ENCODE results near the gene ASXL1. TPM values are rescaled to one million over a fixed set of nuclear protein-coding genes. Genes with fewer than 3 reads are reported as not detected.
A peak's percentile ranks its signal among the peaks of the same experiment; 100 is the strongest.
"Not testable (repeated sequence)": the region's sequence is repeated elsewhere in the genome, so short reads cannot be mapped to it uniquely, and the experiment has no call there.

The ASXL1 gene
- polyA plus RNA-seq, 1 donor, result 42.1 TPM

DNA sequence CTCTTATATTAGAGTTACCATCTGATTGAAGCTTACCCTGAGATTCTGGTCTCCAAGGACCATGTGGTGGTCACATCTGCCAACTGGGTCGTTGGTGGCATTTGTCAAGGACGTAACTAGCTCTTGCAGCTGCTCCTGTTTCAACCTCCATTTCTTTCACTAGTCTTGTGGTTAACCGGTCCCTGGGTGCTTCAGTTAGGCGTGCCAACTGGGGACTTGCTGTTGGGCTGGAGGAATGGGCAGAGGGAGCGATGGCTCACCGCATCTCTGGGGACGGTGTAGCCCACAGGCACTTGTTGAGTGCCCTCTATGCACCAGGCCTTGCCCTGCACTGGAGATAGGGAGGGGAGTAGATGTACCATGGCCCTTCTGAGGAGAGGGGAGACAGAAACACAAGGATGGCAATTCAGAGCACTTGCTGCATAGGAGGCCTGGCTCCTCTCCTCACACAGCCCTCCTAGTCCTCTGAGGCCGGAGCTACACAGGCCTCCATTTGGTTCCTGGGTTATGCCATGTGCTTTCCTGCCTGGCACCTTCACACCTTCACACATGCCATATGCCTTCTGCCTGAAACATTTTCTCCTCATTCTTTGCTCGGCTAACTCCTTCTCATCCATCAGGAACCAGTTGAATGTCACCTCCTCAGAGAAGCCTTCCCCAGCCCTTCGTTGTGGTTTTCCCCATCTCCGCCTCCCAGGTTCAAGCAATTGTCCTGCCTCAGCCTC, 20.0 kb upstream of the ASXL1 start:
- DNase-seq, result no peak

DNA sequence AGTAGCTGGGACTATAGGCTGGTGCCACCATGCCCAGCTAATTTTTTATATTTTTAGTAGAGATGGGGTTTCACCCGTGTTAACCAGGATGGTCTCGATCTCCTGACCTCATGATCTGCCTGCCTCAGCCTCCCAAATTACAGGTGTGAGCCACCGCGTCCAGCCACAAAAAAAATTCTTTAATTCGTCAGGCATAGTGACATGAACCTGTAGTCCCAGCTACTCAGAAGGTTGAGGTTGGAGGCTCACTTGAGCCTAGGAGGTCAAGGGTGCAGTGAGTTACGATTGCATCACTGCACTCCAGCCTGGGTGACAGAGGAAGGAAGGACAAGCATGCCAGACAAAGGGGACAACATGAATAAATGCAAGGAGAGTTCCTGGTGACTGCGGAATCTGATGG, 19.5 kb upstream of the ASXL1 start:
- no peak for DNase-seq

DNA sequence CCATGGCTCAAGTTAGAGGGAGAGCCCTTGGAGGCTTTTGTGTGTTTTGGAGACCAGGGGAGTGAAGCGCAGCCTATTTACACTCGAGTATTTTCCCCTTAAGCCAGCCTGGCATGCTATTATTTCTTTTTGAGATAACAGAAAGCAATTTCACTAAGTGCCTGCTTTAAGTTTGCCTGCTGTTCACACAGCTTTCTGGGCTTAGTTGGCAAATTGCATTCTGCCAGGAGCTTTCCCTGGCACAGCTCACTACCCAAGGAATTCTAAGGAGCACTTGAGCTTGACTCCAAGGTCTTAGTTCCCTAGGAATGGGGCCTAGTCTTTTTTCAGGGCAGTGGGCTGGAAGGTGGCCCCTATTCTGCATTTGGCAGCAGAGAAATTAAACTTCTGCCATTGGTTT, 19.0 kb upstream of the ASXL1 start:
- no peak for DNase-seq

DNA sequence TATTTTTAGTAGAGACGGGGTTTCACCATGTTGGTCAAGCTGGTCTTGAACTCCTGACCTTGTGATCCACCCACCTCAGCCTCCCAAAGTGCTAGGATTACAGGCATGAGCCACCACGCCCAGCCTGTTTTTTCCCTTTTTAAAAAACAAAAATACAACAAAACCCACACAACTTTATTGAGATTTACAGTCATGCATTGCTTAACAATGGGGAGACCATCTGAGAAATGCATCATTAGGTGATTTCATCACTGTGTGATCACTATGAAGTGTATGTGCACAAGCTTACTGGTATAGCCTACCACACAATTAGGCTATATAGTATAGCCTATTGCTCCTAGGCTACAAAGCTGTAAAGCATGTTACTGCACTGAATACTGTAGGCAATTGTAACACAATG, 17.1 kb upstream of the ASXL1 start:
- not testable (repeated sequence) for DNase-seq

DNA sequence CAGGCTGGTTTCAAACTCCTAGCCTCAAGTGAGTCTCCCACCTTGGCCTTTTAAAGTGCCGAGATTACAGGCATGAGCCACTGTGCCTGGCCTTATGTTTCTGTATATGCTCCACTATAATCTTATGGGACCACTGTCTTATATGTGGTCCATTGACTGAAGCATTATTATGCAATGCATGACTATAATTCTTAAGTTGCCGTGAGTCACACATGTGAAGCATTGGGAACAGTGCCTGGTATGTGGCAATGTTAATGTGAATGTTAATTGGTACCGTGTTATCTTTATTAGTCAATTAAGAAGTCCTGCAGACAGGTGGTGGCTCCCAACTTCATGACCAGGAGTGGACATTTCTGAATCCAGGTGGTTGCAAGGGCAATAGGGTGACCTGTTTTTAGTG, 14.7 kb upstream of the ASXL1 start:
- DNase-seq, result no peak

DNA sequence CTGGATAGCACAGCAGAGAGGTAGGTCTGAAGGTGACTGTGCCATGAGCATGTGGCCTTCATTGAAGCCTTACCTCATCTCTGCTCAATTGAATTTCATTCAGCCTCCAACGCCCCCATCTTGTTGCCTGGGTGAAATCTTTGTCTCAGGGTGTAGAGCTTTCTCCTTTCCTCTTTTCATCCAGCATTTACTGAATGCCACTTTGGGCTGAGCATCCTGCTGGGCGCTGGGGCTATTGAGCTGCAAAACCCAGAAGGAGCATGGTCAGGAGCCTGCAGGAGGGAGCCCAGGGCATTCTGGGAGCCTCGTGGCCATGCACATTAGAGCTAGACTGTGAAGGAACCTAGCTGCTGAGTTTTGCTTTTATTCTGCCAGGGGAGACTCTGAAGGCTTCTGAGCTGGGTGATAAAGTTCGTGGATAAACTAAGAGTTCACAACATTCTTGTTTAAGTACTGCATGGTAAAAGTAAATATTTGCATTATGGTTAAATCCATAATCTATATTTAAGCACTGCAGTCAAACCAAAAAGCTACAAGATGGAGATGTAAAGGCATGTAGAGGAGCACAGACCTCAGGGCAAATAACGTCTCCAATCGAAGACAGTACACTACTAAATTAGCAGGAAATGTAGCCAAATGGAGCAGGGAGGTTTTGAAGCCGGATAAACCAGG, 13.2 kb upstream of the ASXL1 start:
- no peak for DNase-seq

DNA sequence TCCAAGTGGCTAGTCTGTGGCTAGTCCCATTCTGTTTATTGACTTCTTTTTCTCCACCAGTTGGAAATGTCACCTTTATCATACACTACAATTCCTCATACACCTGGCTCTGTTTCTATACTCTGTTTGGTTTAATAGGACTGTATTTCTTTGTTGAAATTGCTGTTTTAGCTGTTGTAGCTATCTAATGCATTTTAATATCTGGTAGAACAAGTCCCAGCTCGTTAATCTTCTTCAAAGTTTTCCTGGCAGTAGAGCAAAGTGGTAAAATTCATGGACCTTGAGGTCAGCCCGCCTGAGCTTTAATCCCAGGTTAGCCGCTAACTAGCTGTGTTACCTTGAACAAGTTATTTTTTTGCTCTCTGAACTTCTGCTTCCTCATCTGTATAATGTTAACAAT, 9.9 kb upstream of the ASXL1 start:
- DNase-seq, result no peak

DNA sequence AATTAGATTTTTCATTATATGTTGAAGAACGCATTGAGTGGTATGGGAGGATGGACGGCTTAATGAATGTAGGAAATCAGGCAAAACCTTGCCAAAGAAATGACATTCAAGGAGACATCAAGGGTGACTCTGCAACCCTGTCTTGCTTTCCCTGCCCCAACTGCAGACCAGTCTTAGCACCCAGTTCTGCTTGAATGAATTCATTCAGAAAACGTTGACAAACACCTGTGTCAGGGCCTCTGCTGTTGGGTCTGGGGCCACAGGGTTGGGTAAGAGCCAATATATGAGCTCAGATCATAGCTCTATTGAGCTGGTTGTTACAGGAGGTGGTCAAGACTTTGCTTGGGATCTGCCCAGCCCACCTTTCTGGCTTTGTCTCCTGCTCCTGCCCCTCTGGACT, 7.7 kb upstream of the ASXL1 start:
- no peak for DNase-seq

DNA sequence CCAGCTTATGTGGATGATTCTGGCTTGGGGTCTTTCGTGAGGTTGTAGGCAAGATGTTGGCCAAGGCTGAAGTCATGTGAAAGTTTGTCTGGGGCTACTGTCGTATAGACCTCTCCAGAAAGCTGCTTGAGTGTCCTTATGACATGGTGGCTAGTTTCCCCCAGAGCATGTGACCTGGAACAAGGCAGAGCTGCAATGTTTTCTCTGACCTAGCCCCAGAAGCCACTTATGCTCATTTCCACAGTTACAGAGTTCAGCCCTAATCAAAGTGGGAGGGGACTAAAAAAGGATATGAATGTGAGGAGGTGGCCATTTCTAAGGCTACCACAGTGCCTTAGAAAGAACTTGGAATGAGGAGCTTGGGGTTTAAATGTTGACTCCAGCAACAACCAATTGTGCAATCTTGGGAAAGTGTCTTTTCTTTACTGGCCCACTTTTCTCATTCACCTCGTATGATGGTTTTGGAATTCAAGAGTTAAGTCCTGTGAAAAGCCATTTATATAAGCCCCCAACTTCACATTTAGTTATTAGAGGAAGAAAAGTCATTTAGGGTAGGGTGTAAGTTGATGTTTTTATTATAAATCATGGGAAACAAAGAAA, 5.9 kb upstream of the ASXL1 start:
- no peak for DNase-seq

DNA sequence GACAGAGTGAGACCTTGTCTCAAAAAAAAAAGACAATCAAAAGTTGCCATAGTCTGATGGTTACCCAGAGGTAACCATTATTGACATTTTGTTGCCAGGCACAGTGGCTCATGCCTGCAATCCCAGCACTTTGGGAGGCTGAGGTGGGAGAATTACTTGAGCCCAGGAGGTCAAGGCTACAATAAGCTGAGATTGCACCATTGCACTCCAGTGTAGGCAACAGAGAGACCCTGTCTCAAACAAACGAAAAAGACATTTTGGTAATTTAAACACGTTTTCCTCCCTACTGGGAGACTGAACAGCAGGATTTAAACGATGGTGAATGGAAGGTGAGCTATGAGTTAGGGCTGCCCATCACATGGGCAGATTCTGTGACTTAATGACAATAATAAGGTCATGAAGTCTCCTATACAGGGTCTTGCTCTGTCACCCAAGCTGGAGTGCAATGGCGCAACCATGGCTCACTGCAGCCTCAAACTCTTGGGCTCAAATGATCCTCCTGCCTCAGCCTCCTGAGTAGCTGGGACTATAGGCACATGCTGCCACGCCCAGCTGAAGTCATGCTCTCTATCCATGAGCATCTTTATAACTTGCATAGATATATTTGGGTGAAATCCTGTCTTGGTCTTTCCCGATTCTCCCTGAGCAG, 4.2 kb upstream of the ASXL1 start:
- no peak for DNase-seq

DNA sequence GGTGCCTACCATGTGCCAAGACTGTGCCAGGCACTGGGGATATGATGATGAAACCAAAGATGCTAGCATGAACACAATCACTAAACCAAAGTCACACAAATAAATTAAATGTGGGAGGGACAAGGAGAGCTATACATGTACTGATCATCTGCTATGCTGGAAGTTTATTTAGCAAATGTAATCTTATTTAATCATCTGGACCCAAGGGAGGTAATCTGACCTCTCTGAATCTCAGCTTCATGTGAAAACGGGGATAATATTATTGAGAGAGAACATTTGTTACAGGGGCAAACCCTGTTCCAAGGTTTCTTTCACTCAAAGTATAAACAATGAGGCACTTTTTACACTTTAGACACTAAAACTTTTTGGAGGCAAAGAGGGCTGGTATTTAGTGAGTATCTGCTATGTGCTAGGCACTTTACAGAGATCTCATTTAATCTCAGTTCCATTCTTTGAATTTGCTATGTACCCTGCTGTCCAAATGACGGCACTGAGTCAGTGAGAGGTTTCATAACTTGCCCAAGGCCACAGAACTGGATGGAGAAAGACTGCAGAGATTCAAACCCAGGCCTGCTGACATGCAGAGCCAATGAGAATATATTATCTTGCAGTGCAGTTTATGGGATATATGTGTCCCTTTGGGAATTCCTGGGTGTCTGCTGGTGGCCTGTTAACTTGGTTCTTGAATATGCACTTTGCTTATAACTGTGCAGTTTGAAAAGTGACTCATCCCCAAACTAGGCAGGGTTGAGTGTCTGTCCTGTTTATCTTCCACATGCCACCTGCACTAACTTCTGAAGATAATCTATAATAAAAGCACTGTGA, 3.3 kb upstream of the ASXL1 start:
- DNase-seq, result no peak

DNA sequence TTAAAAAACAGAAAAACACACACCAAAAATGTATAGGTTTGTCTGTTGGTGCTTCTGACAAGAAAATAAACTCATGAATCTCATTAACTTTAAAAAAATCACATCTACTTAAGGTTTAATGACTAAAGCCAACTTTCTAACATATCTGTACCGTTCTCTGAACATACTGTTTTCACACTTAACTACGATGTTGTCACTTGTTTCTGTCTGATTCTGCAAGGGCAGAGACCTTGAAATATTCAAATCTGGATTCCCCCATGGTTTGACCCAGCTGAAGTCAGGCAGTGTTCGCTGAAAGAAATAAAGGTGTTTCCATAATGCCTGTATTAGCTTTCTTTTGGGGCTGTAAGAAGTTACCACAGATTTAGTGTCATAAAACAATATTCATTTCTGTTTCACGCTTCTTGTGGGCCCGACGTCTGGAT, 2.7 kb upstream of the ASXL1 start:
- DNase-seq, result no peak

DNA sequence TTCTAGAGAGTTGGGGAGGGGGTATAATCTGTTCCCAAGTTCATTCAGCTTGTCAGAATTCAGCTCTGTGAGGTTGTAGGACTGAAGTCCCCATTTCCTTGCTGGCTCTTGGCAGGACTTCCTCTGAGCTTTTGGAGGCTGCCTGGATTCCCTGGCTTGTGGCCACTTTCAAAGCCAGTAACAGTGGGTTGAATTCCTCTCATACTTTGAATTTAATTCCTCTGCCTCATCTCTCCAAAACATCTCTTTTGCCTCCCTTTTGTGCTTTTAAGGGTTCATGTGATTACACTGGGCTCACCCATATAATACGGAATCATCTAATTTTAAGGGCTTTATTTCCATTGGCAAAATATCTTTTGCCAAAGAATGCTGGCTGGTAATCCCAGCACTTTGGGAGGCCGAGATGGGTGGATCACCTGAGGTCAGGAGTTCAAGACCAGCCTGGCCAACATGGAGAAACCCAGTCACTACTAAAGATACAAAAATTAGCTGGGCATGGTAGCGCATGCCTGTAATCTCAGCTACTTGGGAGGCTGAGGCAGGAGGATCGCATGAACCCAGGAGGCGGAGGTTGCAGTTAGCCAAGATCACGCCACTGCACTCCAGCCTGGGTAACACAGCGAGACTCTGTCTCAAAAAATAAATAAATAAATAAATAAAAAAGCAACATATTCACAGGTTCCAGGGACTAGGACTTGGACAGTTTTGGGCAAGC, 2.1 kb upstream of the ASXL1 start:
- not testable (repeated sequence) for DNase-seq

DNA sequence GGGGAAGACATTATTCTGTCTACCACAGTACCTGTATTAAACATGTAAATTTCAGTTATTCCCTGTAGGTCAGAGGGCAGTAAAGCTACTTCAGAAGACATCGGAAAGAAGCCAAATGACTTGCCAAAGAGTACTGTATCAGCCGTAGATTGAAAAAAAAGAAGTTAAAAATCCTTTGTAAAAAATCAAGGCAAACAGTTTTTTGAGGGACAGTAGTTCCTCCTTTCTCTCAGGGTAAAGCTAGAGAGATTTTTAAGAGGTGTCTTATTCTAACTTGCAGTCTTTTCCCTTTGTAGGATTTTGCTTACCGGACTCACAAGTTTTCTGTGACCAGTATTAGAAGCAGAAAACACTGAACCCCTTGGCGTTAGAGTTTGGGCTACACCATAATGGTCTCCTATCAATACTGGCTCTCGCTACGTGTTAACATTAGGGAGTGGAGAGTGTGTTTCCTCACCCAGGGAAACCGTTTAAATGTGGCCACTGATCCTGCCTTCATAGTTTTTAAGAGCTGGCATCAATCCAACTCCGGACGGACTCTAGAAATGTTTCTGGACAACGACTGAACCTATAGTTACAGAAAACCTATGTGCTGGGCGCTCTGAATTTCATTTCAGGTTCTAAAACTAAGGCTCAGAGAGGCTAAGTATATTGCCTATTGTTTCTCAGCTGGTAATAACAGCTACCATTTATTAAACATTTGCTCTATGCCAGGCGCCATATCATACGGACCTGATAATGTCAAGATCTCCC, 1.3 kb upstream of the ASXL1 start:
- DNase-seq, result no peak

DNA sequence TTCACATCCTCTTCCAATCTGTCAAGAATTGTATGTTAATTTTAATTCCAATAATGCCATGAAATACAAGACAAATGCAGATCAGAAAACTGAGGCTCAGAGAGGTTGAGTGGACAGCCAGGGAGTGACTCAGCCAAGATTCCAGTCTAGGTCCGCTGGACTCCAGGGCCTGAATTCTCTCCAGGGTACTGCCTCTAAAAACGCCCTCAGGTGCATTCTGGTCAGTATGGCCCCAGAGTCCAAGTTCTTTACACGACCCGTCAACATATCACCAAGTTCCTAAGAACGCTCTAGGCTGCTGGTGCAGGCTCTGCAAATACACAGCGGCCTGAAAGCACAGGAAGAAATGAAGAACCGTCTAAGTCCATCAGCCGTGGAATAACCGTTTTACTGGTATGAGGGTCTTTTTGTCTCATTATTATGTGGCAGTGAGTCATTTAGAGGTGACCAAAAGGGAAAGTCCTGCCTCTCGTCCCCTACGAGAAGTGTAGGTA, 709 bp upstream of the ASXL1 start:
- DNase-seq, result no peak

DNA sequence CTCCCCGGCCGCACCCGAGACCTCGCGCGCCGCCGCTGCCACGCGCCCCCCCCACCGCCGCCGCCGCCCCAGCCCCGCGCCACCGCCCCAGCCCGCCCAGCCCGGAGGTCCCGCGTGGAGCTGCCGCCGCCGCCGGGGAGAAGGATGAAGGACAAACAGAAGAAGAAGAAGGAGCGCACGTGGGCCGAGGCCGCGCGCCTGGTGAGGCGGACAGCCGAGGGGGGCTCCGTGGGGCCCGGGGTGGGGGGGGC, 426 bp downstream of the ASXL1 start:
- DNase-seq, result no peak

DNA sequence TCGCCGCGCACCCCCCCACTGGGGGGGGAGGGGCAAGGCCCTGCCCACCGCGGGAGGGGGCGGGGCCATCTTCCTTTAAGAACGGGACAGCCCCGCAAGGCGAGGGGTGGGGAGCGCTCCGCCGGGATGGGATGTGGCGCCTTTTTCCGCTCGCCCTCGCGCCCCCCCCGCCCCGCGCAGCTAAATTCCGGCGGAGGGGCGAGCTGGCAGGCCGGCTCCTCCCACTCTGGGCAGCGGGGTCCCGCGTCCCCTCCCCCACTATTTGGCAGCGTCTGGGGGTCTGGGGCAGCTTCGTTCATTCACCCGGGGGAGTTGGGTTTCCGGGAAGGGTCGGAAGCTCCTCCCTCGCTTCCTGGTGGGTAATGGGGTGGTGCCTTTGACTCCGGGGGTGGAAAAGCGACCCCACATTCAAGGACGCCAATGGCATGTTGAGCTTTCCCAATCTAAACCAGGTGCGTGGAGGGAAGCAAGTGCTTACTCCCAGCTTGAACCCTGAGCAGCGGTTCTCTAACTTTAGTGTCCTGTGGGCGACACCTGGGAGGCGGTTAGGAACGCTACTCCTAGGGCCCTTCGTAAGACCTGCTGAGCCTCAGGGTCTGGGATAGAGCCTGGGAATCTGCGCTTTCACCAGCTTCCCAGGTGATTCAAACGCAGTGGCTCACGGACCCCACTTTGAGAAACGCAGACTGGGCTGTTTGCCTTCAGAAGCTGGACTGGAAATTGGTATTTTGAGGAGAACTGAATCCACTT, 927 bp downstream of the ASXL1 start:
- DNase-seq, result peak; percentile 79

DNA sequence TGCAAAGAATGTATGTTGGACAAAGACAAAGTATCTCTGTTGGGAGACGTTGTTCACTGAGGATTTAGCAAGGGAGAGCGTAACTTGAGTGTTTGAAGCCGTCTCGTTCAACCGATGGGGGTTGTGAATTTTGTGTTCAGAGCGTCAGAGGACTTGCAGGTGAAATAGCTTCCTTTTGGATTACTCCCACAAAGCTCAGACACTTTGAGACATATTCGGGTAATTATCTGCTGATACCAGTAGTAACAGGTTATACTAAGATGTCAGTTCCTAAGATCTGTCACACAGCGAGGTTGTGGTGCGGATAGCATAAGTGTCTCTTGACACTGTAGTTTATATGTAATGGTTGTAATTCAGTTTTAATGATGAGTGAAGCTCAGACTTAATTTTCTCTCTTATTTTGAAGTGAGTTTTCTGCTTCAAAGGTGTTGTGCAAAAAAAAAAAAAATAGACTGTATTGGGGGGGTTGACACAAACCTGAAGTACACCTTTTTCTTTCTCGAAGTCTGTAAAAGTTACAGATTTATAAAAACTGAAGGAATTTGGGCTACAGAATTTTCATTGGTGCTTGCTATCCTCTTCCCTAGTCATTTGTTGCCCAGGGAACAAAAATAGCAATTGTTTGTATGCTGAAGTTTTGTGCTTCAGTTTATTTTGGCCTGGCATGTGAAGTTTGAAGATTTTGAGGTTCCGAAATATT, 1.7 kb downstream of the ASXL1 start:
- no peak for DNase-seq

DNA sequence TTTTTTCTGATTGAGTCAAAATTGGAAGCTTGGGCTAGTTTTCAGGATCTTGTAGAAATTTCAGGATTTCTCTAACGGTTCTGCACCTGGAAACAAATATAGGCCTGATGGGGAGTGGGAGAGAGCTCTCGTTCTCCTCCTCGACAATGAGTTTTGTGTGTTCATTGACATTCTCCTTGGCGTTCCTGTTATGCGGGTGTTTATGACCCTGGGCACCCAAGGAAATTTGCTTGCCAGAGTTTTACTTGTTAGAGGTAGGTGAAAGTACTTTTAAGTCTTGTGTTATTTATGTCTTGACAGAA, 2.2 kb downstream of the ASXL1 start:
- DNase-seq, result no peak

DNA sequence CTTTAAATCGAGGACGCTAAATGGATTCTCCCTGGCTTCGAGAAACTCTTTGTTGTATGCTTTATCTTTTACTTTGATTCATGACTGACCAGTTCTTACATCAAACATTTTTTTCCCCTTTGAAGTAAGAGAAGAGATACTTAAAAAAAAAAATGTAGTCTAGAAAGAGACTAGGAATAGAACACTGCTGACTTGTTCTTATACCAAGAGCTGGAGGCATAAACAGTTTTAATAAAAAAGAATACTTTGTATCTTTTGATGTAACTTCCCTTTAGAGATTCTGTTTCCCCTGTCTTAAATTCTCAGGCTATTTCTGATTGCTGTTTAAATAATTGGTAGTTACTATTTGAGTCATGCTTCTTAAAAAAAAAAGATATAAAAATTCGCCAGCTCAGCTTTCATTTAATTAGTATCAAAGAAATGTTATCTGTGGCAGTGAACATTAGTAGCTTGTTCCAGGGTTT, 4.8 kb downstream of the ASXL1 start:
- DNase-seq, result no peak

Data from hindlimb muscle (tissue), 1 donor.